Thymus (tissue), 11 donors: Measurements from ENCODE around the gene OR2T29. TPM values are rescaled to one million over a fixed set of nuclear protein-coding genes. Genes with fewer than 3 reads are reported as not detected.
"Not testable (repeated sequence)": the region's sequence is repeated elsewhere in the genome, so short reads cannot be mapped to it uniquely, and the experiment has no call there.

Source experiments
- DNase-seq, 9 donors: peaks; one replicate each; pipeline ENCODE4 v3.0.0-alpha.2; 2013; ENCODE audit warnings: low spot score in 9 of 9, low read depth in 6 of 9, missing footprints in 1 of 9
- H3K27ac ChIP-seq, 2 donors: one replicate each; pipeline ENCODE4 v1.5.1; 2013; ENCODE audit warnings: control low read depth in 1 of 2, low read depth in 1 of 2, low read length in 1 of 2, mild to moderate bottlenecking in 1 of 2, moderate library complexity in 1 of 2
- H3K27me3 ChIP-seq, 2 donors: one replicate each; pipeline ENCODE4 v1.5.1; 2013; ENCODE audit warnings: low read length in 1 of 2; ENCODE audit not compliant: control insufficient read depth in 2 of 2, insufficient read depth in 1 of 2
- H3K36me3 ChIP-seq, 2 donors: one replicate each; pipeline ENCODE4 v1.5.1; 2013; ENCODE audit warnings: low read length in 1 of 2, mild to moderate bottlenecking in 1 of 2, moderate library complexity in 1 of 2; ENCODE audit not compliant: control insufficient read depth in 2 of 2, insufficient read depth in 2 of 2
- H3K4me1 ChIP-seq, 2 donors: one replicate each; pipeline ENCODE4 v1.5.1; 2013; ENCODE audit warnings: low read length in 2 of 2; ENCODE audit not compliant: control insufficient read depth in 2 of 2, insufficient read depth in 2 of 2
- H3K4me3 ChIP-seq, 2 donors: one replicate each; pipeline ENCODE4 v1.5.1; 2013; ENCODE audit warnings: low read length in 2 of 2, control low read depth in 1 of 2, mild to moderate bottlenecking in 1 of 2
- H3K9me3 ChIP-seq, 2 donors: one replicate each; pipeline ENCODE4 v1.5.1; 2013; ENCODE audit warnings: low read length in 1 of 2, mild to moderate bottlenecking in 1 of 2; ENCODE audit not compliant: control insufficient read depth in 2 of 2, insufficient read depth in 1 of 2
- WGBS: extraction: QIAGEN DNeasy Blood & Tissue Kit; methylation state at CpG from one replicate; pipeline ENCODE4 v1.1.7; 2013; 5-methylcytosine and 5-hydroxymethylcytosine counted together
- polyA plus RNA-seq: library from polyadenylated mRNA; stranded (reverse); fragments of 200-250 nt; gene quantifications from one replicate; pipeline ENCODE4 v1.2.3, GENCODE V29; 2013
- total RNA-seq: library from RNA; stranded (reverse); fragments of 120-200 nt; gene quantifications from one replicate; pipeline ENCODE4 v1.2.4, GENCODE V29; 2013
- donor health status: healthy.

Gene OR2T29
- total and polyA plus RNA-seq, 2 donors = not detected

DNA sequence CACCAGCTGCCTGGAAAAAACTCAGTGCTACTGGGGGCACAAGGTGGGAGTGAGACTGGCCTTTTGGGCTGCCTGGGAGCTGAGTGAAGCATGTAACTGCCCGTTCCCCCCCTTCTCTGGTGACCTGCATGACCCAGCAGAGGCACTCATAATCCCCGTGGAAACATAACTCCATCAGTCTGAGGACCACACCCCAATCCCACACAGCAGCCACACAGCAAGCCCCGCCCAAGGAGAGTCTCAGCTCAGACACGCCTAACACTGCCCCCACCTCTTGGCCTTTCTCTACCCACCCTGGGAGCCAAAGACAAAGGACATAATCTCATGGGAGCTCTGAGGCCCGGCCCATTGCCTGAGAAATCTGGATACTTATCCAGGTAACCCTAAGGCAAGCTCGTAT, 11.5 kb downstream of the OR2T29 start:
- H3K27ac ChIP-seq, H3K27me3 ChIP-seq, H3K4me1 ChIP-seq, DNase-seq, H3K4me3 ChIP-seq, H3K36me3 ChIP-seq, H3K9me3 ChIP-seq: not testable (repeated sequence)
- no CpG with 5 or more reads among the region's 6 CpGs for WGBS

DNA sequence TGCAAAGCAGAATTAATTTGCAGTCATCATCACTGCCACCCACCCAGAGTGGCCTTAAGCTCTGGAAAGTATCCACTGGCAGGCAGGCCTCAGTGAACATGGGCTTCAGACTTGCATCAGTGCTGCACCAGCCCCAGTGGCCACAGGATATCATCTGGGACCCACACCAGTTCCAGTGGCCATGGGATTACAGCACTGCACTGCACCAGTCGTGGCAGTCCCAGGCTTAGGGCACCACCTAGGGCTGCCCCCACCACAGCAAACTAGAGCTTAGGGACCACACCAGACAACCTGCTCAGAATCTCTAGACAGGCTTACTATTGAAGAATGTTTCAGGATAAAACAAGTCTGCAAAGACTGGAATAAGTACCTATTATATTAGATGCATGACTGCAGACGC, 15.2 kb downstream of the OR2T29 start:
- not testable (repeated sequence) for H3K4me3 ChIP-seq, DNase-seq, H3K36me3 ChIP-seq, H3K4me1 ChIP-seq, H3K27ac ChIP-seq, H3K9me3 ChIP-seq, H3K27me3 ChIP-seq
- no CpG with 5 or more reads among the region's 2 CpGs for WGBS

DNA sequence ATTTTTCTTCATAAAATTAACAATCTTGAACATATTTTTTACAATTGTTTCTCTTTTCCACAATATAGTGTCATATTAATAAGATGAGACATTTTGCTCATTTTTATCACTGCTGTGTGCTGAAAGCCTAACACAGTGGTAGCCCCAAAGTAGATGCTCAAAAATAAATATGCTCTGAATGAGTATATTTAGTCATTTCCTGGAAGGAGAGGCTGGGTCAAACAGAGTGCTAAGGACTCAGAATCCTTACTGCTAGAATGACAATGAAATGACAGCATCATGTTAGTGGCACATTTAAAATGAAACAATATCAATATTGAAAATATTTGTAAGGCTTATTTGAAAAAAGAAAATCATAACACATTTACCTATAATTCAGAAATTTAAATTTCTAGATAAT, 25.1 kb downstream of the OR2T29 start:
- DNase-seq, H3K27me3 ChIP-seq, H3K4me3 ChIP-seq, H3K4me1 ChIP-seq, H3K9me3 ChIP-seq, H3K36me3 ChIP-seq, H3K27ac ChIP-seq: not testable (repeated sequence)

DNA sequence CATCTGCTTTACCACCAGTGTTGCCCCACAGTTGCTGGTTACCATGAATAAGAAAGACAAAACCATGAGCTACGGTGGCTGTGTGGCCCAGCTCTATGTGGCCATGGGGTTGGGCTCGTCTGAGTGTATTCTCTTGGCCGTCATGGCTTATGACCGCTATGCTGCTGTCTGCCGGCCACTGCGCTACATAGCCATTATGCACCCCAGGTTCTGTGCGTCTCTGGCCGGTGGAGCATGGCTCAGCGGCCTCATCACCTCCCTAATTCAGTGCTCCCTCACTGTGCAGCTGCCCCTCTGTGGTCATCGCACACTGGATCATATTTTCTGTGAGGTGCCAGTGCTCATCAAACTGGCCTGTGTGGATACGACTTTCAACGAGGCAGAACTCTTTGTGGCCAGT, 40.7 kb downstream of the OR2T29 start:
- no peaks in the 10 kb centered on the region for H3K27me3 ChIP-seq
- H3K27ac ChIP-seq = no peak overlapping the region
- no peaks in the 10 kb centered on the region for H3K4me1 ChIP-seq
- no peaks in the 10 kb centered on the region for H3K36me3 ChIP-seq
- peaks cover 0 to 7% of the 10 kb centered on the region in 2 donors for H3K9me3 ChIP-seq
- no peak overlapping the region for H3K4me3 ChIP-seq
- WGBS = 95% methylated on average over 12 of the region's 12 CpGs
- no peak for DNase-seq

DNA sequence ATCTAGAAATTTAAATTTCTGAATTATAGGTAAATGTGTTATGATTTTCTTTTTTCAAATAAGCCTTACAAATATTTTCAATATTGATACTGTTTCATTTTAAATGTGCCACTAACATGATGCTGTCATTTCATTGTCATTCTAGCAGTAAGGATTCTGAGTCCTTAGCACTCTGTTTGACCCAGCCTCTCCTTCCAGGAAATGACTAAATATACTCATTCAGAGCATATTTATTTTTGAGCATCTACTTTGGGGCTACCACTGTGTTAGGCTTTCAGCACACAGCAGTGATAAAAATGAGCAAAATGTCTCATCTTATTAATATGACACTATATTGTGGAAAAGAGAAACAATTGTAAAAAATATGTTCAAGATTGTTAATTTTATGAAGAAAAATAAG, 52.4 kb downstream of the OR2T29 start:
- H3K9me3 ChIP-seq, H3K27me3 ChIP-seq, H3K4me3 ChIP-seq, DNase-seq, H3K36me3 ChIP-seq, H3K27ac ChIP-seq, H3K4me1 ChIP-seq: not testable (repeated sequence)

DNA sequence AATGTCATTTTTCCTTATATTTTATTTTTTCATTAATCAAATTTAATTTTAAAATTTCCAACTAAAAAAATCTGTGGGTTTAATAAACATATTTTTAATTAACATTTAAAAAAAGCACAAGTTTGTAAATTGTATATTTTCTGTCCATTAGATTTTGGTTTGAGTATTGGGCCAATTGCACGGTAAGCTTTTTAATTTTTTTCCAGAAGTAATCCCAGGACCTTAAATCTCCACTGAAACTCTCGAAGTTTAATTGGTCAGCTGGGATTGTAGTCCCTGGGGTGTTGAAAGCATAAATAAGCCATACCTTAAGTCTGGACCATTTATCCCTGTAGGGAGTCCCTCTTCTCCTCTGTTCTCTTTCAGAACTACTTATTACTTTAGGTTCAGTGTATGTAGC, 54.8 kb downstream of the OR2T29 start, which contains the start of gene OR2G6:
OR2G6 (plus strand) TSS at position 301 of the 400 bp plus-strand sequence. CDS start 13,574 bp downstream, outside the sequence.
- not testable (repeated sequence) for H3K27ac ChIP-seq, H3K9me3 ChIP-seq, DNase-seq, H3K27me3 ChIP-seq, H3K4me1 ChIP-seq, H3K4me3 ChIP-seq, H3K36me3 ChIP-seq
- WGBS = no CpG with 5 or more reads among the region's 2 CpGs

Other genes starting within 250 kb of the OR2T29 start
- gene OR2M7, start 238.2 kb downstream of the OR2T29 start, total RNA-seq = not detected
- not detected for gene OR2M7, start 238.2 kb downstream of the OR2T29 start, polyA plus RNA-seq
- not detected for gene OR14C36, start 214.0 kb downstream of the OR2T29 start, total RNA-seq
- gene OR14C36, start 214.0 kb downstream of the OR2T29 start, polyA plus RNA-seq = 0.07 TPM
- not detected for gene OR2T4, start 201.1 kb downstream of the OR2T29 start, total RNA-seq
- gene OR2T4, start 201.1 kb downstream of the OR2T29 start, polyA plus RNA-seq = not detected
- gene OR2T6, start 187.0 kb downstream of the OR2T29 start, total RNA-seq = not detected
- gene OR2T6, start 187.0 kb downstream of the OR2T29 start, polyA plus RNA-seq = not detected
- not detected for gene OR2T1, start 159.7 kb downstream of the OR2T29 start, total RNA-seq
- 0.02 TPM for gene OR2T1, start 159.7 kb downstream of the OR2T29 start, polyA plus RNA-seq
- gene OR2T2, start 117.1 kb downstream of the OR2T29 start, total RNA-seq = not detected
- gene OR2T2, start 117.1 kb downstream of the OR2T29 start, polyA plus RNA-seq = under 0.01 TPM
- not detected for gene OR2T3, start 89.4 kb downstream of the OR2T29 start, total RNA-seq
- 0.11 TPM for gene OR2T3, start 89.4 kb downstream of the OR2T29 start, polyA plus RNA-seq
- gene OR2T5, start 74.2 kb downstream of the OR2T29 start, total RNA-seq = not detected
- not detected for gene OR2T5, start 74.2 kb downstream of the OR2T29 start, polyA plus RNA-seq
- gene OR2G6, start 54.7 kb downstream of the OR2T29 start, total RNA-seq = not detected
- gene OR2G6, start 54.7 kb downstream of the OR2T29 start, polyA plus RNA-seq = 0.05 TPM
- not detected for gene OR2T34, start 12.0 kb upstream of the OR2T29 start, total RNA-seq
- 0.02 TPM for gene OR2T34, start 12.0 kb upstream of the OR2T29 start, polyA plus RNA-seq
- gene OR2T10, start 34.9 kb upstream of the OR2T29 start, total RNA-seq = not detected
- not detected for gene OR2T10, start 34.9 kb upstream of the OR2T29 start, polyA plus RNA-seq
- gene OR2T11, start 72.3 kb upstream of the OR2T29 start, total RNA-seq = under 0.01 TPM
- gene OR2T11, start 72.3 kb upstream of the OR2T29 start, polyA plus RNA-seq = not detected
- gene OR2T35, start 82.5 kb upstream of the OR2T29 start, total RNA-seq = not detected
- not detected for gene OR2T35, start 82.5 kb upstream of the OR2T29 start, polyA plus RNA-seq
- not detected for gene OR2T27, start 92.8 kb upstream of the OR2T29 start, total RNA-seq
- not detected for gene OR2T27, start 92.8 kb upstream of the OR2T29 start, polyA plus RNA-seq
- not detected for gene OR14I1, start 140.0 kb upstream of the OR2T29 start, total RNA-seq
- not detected for gene OR14I1, start 140.0 kb upstream of the OR2T29 start, polyA plus RNA-seq
- 0.05 TPM for gene LYPD8, start 193.0 kb upstream of the OR2T29 start, total RNA-seq
- gene LYPD8, start 193.0 kb upstream of the OR2T29 start, polyA plus RNA-seq = 0.34 TPM